GM18498 (cell line): ENCODE results near the gene PHF1.
"Not testable (repeated sequence)": the region's sequence is repeated elsewhere in the genome, so short reads cannot be mapped to it uniquely, and the experiment has no call there.

ENCODE experiments used
- ATAC-seq: cut with Tn5 transposase; IDR thresholded peaks from one replicate; pipeline ENCODE4 v1.9.1; 2021; ENCODE audit warnings: mild to moderate bottlenecking, moderate library complexity; ENCODE audit not compliant: unreplicated experiment

PHF1 gene

GRCh38 chr6:33410711-33411631 lies at the start of gene PHF1:
Gene PHF1, plus strand, starts transcription at chr6:33411014. Its CDS starts 1,250 bp downstream, at chr6:33412264.
- ATAC-seq: peak; percentile 33

- ATAC-seq: not testable (repeated sequence)
These were observed 47.3 kb upstream of the PHF1 start for GRCh38 chr6:33363486-33363885.

GRCh38 chr6:33364475-33365205 lies 46.2 kb upstream of the PHF1 start:
- ATAC-seq: not testable (repeated sequence)

GRCh38 chr6:33365206-33365971 lies 45.4 kb upstream of the PHF1 start:
- not testable (repeated sequence) for ATAC-seq

- no peak for ATAC-seq
These were observed 43.7 kb upstream of the PHF1 start for GRCh38 chr6:33367009-33367714.

GRCh38 chr6:33367715-33368025 lies 43.1 kb upstream of the PHF1 start:
- not testable (repeated sequence) for ATAC-seq

GRCh38 chr6:33371901-33372300 lies 38.9 kb upstream of the PHF1 start:
- ATAC-seq: not testable (repeated sequence)

- ATAC-seq: no peak
These were observed 38.2 kb upstream of the PHF1 start for GRCh38 chr6:33372526-33373123.

GRCh38 chr6:33373960-33374910 lies 36.6 kb upstream of the PHF1 start:
- ATAC-seq: no peak

- no peak for ATAC-seq
These were observed 35.6 kb upstream of the PHF1 start for GRCh38 chr6:33375143-33375671.

GRCh38 chr6:33377171-33377570 lies 33.6 kb upstream of the PHF1 start:
- no peak for ATAC-seq

GRCh38 chr6:33379184-33379583 lies 31.6 kb upstream of the PHF1 start:
- ATAC-seq: not testable (repeated sequence)

- ATAC-seq: no peak
These were observed 30.4 kb upstream of the PHF1 start for GRCh38 chr6:33380272-33380981.

- ATAC-seq: no peak
These were observed 27.2 kb upstream of the PHF1 start for GRCh38 chr6:33383427-33384185.

- ATAC-seq: no peak
These were observed 26.2 kb upstream of the PHF1 start for GRCh38 chr6:33384581-33385020.

GRCh38 chr6:33390173-33390572 lies 20.6 kb upstream of the PHF1 start:
- no peak for ATAC-seq

GRCh38 chr6:33390767-33391277 lies 20.0 kb upstream of the PHF1 start:
- ATAC-seq: no peak
